ENCODE measurements around the gene SLC15A3.

DNA sequence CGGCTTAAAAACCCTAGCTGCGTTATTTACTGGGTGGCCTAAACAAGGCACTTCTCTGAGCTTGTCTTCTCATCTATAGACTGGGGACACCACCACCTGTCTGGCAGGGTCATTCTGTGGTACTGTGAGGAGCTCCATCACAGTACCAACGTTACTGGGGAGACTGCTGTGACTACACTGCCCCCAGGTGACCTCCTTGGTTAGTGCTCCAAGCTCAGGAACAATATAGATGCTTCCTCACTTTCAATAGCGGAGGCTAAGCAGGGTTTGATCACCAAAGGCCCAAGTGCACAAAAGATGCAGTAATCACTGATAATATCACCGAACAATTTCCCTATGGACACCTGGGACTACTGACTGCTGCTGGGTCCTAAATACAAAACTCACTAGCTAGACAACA is 64.4 kb downstream of the SLC15A3 start:
- TF ChIP-seq, protein P1, sequence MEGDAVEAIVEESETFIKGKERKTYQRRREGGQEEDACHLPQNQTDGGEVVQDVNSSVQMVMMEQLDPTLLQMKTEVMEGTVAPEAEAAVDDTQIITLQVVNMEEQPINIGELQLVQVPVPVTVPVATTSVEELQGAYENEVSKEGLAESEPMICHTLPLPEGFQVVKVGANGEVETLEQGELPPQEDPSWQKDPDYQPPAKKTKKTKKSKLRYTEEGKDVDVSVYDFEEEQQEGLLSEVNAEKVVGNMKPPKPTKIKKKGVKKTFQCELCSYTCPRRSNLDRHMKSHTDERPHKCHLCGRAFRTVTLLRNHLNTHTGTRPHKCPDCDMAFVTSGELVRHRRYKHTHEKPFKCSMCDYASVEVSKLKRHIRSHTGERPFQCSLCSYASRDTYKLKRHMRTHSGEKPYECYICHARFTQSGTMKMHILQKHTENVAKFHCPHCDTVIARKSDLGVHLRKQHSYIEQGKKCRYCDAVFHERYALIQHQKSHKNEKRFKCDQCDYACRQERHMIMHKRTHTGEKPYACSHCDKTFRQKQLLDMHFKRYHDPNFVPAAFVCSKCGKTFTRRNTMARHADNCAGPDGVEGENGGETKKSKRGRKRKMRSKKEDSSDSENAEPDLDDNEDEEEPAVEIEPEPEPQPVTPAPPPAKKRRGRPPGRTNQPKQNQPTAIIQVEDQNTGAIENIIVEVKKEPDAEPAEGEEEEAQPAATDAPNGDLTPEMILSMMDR (IDR thresholded peaks at IDR 0.05), result peak in 4 of 6 experiments; percentile 35 to 83 (median 80)
- TF ChIP-seq POLR2A (IDR thresholded peaks at IDR 0.05), result no peak
